ENCODE measurements around the gene MPPED1. TPM values are rescaled to one million over a fixed set of nuclear protein-coding genes. Genes with fewer than 3 reads are reported as not detected.

Gene MPPED1
- polyA plus RNA-seq, 1 of the 3 experiments (the other 2 are of a cell fraction): 0.03 TPM

- no peaks in the 10 kb centered on the region for H3F3A ChIP-seq (replicated peaks; ENCODE audit: insufficient read depth)
- H3K4me3 ChIP-seq (ENCODE audit: low read depth in 2 of 2, low read length in 1 of 2): no peak overlapping the region
- H3K36me3 ChIP-seq (replicated peaks in 1 of 2; ENCODE audit: control insufficient read depth in 1 of 2, insufficient read depth in 2 of 2, low read length in 1 of 2): no peaks in the 10 kb centered on the region
- no peak overlapping the region for H2AFZ ChIP-seq (ENCODE audit: low read depth)
- TF ChIP-seq ELF1 (IDR thresholded peaks at IDR 0.05) (no peak), MXI1 (IDR thresholded peaks at IDR 0.05; ENCODE audit: low read depth, low read length) (no peak), FOXM1 (IDR thresholded peaks at IDR 0.05; ENCODE audit: low read depth) (no peak), RFX5 (IDR thresholded peaks at IDR 0.05; ENCODE audit: low read length) (no peak), TEAD4 (IDR thresholded peaks at IDR 0.05; ENCODE audit: borderline replicate concordance, insufficient read depth) (no peak), EZH2phosphoT487 (IDR thresholded peaks at IDR 0.05; ENCODE audit: borderline replicate concordance, low read depth) (no peak), MEF2A (IDR thresholded peaks at IDR 0.05; ENCODE audit: borderline replicate concordance, low read depth) (no peak), RCOR1 (IDR thresholded peaks at IDR 0.05; ENCODE audit: low read length) (no peak), GATA2 (CRISPR knock-in tag; IDR thresholded peaks at IDR 0.05) (no peak), USF2 (IDR thresholded peaks at IDR 0.05; ENCODE audit: borderline replicate concordance, low read depth, low read length) (no peak), IRF3 (IDR thresholded peaks at IDR 0.05; ENCODE audit: low read depth, low read length) (no peak), JUND (IDR thresholded peaks at IDR 0.05) (no peak), USF1 (IDR thresholded peaks at IDR 0.05; ENCODE audit: borderline replicate concordance, low read depth) (no peak), RXRA (IDR thresholded peaks at IDR 0.05; ENCODE audit: borderline replicate concordance, low read depth) (no peak), POLR2AphosphoS5 (IDR thresholded peaks at IDR 0.05; ENCODE audit: low read depth, low read length) (no peak)
- H4K20me1 ChIP-seq (ENCODE audit: insufficient read depth): no peaks in the 10 kb centered on the region
- DNase-seq: no peak
- no peak overlapping the region for H3K9ac ChIP-seq
- H3K27ac ChIP-seq (ENCODE audit: low read depth in 2 of 2, low read length in 1 of 2): no peak overlapping the region
- ChIA-PET CTCF (no interaction called here), POLR2A (no interaction called here)
- no peaks in the 10 kb centered on the region for H3K27me3 ChIP-seq (ENCODE audit: insufficient read depth)
- 90% methylated on average over 5 of the region's 13 CpGs for WGBS (ENCODE audit: low lambda C conversion rate)
- H3K4me1 ChIP-seq (ENCODE audit: control insufficient read depth in 1 of 2, insufficient read depth in 2 of 2, low read depth in 1 of 2, low read length in 1 of 2): no peaks in the 10 kb centered on the region; a peak in 1 of 4 replicates
- no peaks in the 10 kb centered on the region for H3K79me2 ChIP-seq (ENCODE audit: insufficient read depth)
- no peaks in the 10 kb centered on the region for H3K9me2 ChIP-seq
- no peaks in the 10 kb centered on the region for H3K9me3 ChIP-seq
- H3K4me2 ChIP-seq: no peak overlapping the region
Measured at GRCh38 chr22:43483266-43483665, 71.5 kb downstream of the MPPED1 start.

- ChIA-PET CTCF (no interaction called here), POLR2A (no interaction called here)
- H3K27ac ChIP-seq (ENCODE audit: low read depth in 2 of 2, low read length in 1 of 2): no peak overlapping the region
- no peak overlapping the region for H3K4me3 ChIP-seq (ENCODE audit: low read depth in 2 of 2, low read length in 1 of 2)
- DNase-seq: no peak
- H3K9me2 ChIP-seq: no peaks in the 10 kb centered on the region
- TF ChIP-seq USF1 (IDR thresholded peaks at IDR 0.05; ENCODE audit: borderline replicate concordance, low read depth) (no peak), EZH2phosphoT487 (IDR thresholded peaks at IDR 0.05; ENCODE audit: borderline replicate concordance, low read depth) (no peak), NRF1 (IDR thresholded peaks at IDR 0.05; ENCODE audit: low read depth, low read length) (no peak), FOXM1 (IDR thresholded peaks at IDR 0.05; ENCODE audit: low read depth) (no peak), REST (IDR thresholded peaks at IDR 0.05; ENCODE audit: low read depth, low read length) (no peak), FOSL2 (IDR thresholded peaks at IDR 0.05; ENCODE audit: borderline replicate concordance, low read depth) (no peak), EP300 (IDR thresholded peaks at IDR 0.05; ENCODE audit: borderline replicate concordance in 1 of 2, low read depth in 1 of 2, low read length in 1 of 2) (no peak), TEAD4 (IDR thresholded peaks at IDR 0.05; ENCODE audit: borderline replicate concordance, insufficient read depth) (no peak), RFX5 (IDR thresholded peaks at IDR 0.05; ENCODE audit: low read length) (no peak), RXRA (IDR thresholded peaks at IDR 0.05; ENCODE audit: borderline replicate concordance, low read depth) (no peak)
- H3F3A ChIP-seq (replicated peaks; ENCODE audit: insufficient read depth): no peaks in the 10 kb centered on the region
- H3K4me1 ChIP-seq (ENCODE audit: control insufficient read depth in 1 of 2, insufficient read depth in 2 of 2, low read depth in 1 of 2, low read length in 1 of 2): peaks cover 0 to under 1% of the 10 kb centered on the region in 2 experiments; a peak in 1 of 4 replicates
- H3K9me3 ChIP-seq: no peaks in the 10 kb centered on the region
- no peaks in the 10 kb centered on the region for H3K27me3 ChIP-seq (ENCODE audit: insufficient read depth)
- H3K4me2 ChIP-seq: no peak overlapping the region
- WGBS (ENCODE audit: low lambda C conversion rate): no CpG with 5 or more reads among the region's 7 CpGs
- H2AFZ ChIP-seq (ENCODE audit: low read depth): no peak overlapping the region
- no peak overlapping the region for H3K9ac ChIP-seq
- H3K79me2 ChIP-seq (ENCODE audit: insufficient read depth): no peaks in the 10 kb centered on the region
- no peaks in the 10 kb centered on the region for H4K20me1 ChIP-seq (ENCODE audit: insufficient read depth)
- no peaks in the 10 kb centered on the region for H3K36me3 ChIP-seq (replicated peaks in 1 of 2; ENCODE audit: control insufficient read depth in 1 of 2, insufficient read depth in 2 of 2, low read length in 1 of 2)
Measured at GRCh38 chr22:43483669-43484068, 71.9 kb downstream of the MPPED1 start.
